Suprapubic skin (tissue), 4 donors: ENCODE results near the gene ADAMTS2. TPM values are rescaled to one million over a fixed set of nuclear protein-coding genes. Genes with fewer than 3 reads are reported as not detected.

ENCODE experiments used
- DNase-seq, 2 donors: peaks; one replicate each; pipeline ENCODE4 v3.0.0-alpha.2; 2019; ENCODE audit warnings: low spot score in 2 of 2
- H3K27ac ChIP-seq: fragments of 200-600 bp; sonication (generic); one replicate; pipeline ENCODE4 v1.5.1; 2019
- H3K27me3 ChIP-seq: fragments of 200-600 bp; sonication (generic); one replicate; pipeline ENCODE4 v1.5.1; 2019
- H3K36me3 ChIP-seq: fragments of 200-600 bp; sonication (generic); one replicate; pipeline ENCODE4 v1.5.1; 2019
- H3K4me1 ChIP-seq: fragments of 200-600 bp; sonication (generic); one replicate; pipeline ENCODE4 v1.5.1; 2019
- H3K4me3 ChIP-seq: fragments of 200-600 bp; sonication (generic); one replicate; pipeline ENCODE4 v1.5.1; 2019; ENCODE audit warnings: mild to moderate bottlenecking
- H3K9me3 ChIP-seq: fragments of 200-600 bp; sonication (generic); one replicate; pipeline ENCODE4 v1.5.1; 2019
- EP300 ChIP-seq: sonication (generic); formaldehyde crosslinking; IDR thresholded peaks from one replicate; pipeline ENCODE4 v1.6.1; 2017; ENCODE audit warnings: antibody characterized with exemption
- POLR2A ChIP-seq, 2 donors: fragments of 450-650 bp; IDR thresholded peaks; one replicate each; pipeline ENCODE4 v1.6.1; 2017; ENCODE audit warnings: antibody characterized with exemption in 2 of 2, mild to moderate bottlenecking in 2 of 2, moderate library complexity in 2 of 2
- POLR2AphosphoS5 ChIP-seq, 3 donors: sonication (generic); formaldehyde crosslinking; IDR thresholded peaks; one replicate each; pipeline ENCODE4 v1.6.1; 2017; ENCODE audit warnings: antibody characterized with exemption in 3 of 3
- WGBS: methylation state at CpG from one replicate; pipeline ENCODE4 v1.1.5; 2018; 5-methylcytosine and 5-hydroxymethylcytosine counted together
- total RNA-seq, 4 donors: library from RNA; depleted of rRNA; stranded (reverse); fragments of >200 nt; gene quantifications; one replicate each; pipeline ENCODE4 v1.1.0, GENCODE V29; 2016
- TF ChIP-seq, protein P1 (sequence below), 2 donors: fragments of 200-600 bp in 1 of 2; fragments of 450-650 bp in 1 of 2; sonication (generic) in 1 of 2; IDR thresholded peaks; one replicate each; pipeline ENCODE4 v1.5.1; 2016 to 2019; ENCODE audit warnings: antibody characterized with exemption in 2 of 2, mild to moderate bottlenecking in 1 of 2, moderate library complexity in 1 of 2

The ADAMTS2 gene
- total RNA-seq, 4 donors from 2014 or later, result 3.1 to 5.5 (median 4.3) TPM

DNA sequence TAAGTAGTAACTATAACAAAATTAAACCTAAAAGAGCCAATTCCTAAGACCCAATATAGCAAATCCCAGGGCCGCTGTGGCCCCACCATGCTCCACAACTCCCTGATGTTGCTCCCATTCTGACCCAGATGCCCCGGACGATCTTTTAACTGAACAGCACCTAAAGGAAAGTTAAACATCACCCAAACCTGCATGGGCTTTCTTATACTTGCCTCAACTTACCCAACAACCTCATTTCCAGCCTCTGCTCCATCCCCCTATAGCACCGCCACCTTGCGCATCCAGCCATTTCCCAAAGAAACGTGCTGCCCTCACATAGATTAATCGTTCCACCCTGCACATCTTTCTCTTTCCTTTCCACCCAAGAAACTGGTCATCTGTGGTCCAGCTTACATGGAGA, 230.5 kb downstream of the ADAMTS2 start:
- Histone ChIP-seq H3K27ac (no peak overlapping the region), H3K27me3 (no peaks in the 10 kb centered on the region), H3K9me3 (peaks cover 25% of the 10 kb centered on the region), H3K36me3 (peaks cover 4% of the 10 kb centered on the region), H3K4me1 (no peaks in the 10 kb centered on the region), H3K4me3 (no peak overlapping the region)
- peak in 1 of 2 donors; percentile 50 for DNase-seq
- 97% methylated on average over 7 of the region's 7 CpGs for WGBS
- TF ChIP-seq, protein P1, sequence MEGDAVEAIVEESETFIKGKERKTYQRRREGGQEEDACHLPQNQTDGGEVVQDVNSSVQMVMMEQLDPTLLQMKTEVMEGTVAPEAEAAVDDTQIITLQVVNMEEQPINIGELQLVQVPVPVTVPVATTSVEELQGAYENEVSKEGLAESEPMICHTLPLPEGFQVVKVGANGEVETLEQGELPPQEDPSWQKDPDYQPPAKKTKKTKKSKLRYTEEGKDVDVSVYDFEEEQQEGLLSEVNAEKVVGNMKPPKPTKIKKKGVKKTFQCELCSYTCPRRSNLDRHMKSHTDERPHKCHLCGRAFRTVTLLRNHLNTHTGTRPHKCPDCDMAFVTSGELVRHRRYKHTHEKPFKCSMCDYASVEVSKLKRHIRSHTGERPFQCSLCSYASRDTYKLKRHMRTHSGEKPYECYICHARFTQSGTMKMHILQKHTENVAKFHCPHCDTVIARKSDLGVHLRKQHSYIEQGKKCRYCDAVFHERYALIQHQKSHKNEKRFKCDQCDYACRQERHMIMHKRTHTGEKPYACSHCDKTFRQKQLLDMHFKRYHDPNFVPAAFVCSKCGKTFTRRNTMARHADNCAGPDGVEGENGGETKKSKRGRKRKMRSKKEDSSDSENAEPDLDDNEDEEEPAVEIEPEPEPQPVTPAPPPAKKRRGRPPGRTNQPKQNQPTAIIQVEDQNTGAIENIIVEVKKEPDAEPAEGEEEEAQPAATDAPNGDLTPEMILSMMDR (IDR thresholded peaks at IDR 0.05), result no peak
- TF ChIP-seq POLR2AphosphoS5 (IDR thresholded peaks at IDR 0.05) (no peak), POLR2A (IDR thresholded peaks at IDR 0.05) (no peak), EP300 (no peak)

DNA sequence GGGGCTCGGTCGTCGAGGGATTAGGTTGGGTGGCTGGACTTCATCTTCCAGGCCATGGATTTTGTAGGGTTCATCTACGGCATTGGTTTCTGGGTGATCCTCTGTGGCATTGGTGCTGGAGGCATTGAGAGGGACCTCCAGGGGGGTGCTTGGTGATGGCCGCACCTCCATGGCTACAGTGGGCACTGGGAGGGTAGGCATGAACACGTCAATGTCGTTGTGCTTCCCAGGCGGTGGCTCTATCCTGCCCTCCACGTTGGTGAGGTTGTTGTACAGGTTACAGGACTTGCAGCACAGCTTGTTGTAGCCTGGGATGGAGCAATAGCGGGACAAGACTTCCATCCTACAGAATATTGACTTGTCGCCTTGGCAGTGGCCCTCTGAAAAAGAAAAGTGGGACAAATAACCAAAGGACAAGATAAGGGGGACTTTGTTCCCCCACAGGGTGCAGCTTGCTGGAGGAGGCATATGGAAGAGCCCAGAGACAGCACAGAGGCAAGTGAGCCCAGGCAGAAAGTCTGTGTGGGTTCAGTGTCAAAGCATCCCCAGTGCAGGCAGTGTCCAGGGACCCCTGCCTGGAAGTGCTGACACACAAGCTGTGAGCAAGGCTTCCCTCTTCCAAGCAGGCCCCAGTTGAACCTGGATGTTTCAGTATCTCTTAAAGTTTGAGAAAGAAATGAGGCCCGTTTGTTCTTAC, 231.2 kb downstream of the ADAMTS2 start:
- Histone ChIP-seq H3K36me3 (peaks cover 4% of the 10 kb centered on the region), H3K4me1 (no peaks in the 10 kb centered on the region), H3K9me3 (peaks cover 25% of the 10 kb centered on the region), H3K4me3 (no peak overlapping the region), H3K27ac (no peak overlapping the region), H3K27me3 (no peaks in the 10 kb centered on the region)
- no peak for TF ChIP-seq POLR2AphosphoS5 (IDR thresholded peaks at IDR 0.05)
- TF ChIP-seq POLR2A (IDR thresholded peaks at IDR 0.05), result no peak
- TF ChIP-seq, protein P1 (IDR thresholded peaks at IDR 0.05), result no peak
- TF ChIP-seq EP300, result no peak
- peak in 1 of 2 donors; percentile 59 for DNase-seq
- 91% methylated on average over 11 of the region's 12 CpGs for WGBS

DNA sequence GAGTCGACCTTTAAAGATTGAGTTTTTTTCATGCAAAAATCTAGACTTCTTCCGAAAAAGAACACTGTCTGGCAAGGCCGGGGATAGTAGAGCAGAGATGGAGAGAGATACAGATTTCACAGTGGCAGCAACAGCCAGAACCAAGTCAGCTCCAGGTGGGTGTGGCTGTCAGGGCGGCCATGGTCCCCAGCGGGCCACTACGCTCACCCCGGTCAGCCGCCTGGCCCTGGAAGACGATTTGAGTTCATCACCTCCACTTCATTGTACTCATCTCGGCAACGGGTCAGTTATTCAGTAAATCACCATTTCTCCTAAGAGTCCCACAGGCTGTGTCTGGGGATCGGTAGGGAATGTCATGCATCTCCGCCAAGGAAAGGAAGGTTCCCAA, 232.1 kb downstream of the ADAMTS2 start:
- DNase-seq, result peak in 1 of 2 donors; percentile 41
- Histone ChIP-seq H3K9me3 (peaks cover 31% of the 10 kb centered on the region), H3K27me3 (no peaks in the 10 kb centered on the region), H3K36me3 (peaks cover 4% of the 10 kb centered on the region), H3K27ac (no peak overlapping the region), H3K4me3 (no peak overlapping the region), H3K4me1 (no peaks in the 10 kb centered on the region)
- TF ChIP-seq POLR2AphosphoS5 (IDR thresholded peaks at IDR 0.05) (no peak), POLR2A (IDR thresholded peaks at IDR 0.05) (no peak), EP300 (no peak)
- TF ChIP-seq, protein P1 (IDR thresholded peaks at IDR 0.05), result no peak
- WGBS, result 93% methylated on average over 13 of the region's 13 CpGs

DNA sequence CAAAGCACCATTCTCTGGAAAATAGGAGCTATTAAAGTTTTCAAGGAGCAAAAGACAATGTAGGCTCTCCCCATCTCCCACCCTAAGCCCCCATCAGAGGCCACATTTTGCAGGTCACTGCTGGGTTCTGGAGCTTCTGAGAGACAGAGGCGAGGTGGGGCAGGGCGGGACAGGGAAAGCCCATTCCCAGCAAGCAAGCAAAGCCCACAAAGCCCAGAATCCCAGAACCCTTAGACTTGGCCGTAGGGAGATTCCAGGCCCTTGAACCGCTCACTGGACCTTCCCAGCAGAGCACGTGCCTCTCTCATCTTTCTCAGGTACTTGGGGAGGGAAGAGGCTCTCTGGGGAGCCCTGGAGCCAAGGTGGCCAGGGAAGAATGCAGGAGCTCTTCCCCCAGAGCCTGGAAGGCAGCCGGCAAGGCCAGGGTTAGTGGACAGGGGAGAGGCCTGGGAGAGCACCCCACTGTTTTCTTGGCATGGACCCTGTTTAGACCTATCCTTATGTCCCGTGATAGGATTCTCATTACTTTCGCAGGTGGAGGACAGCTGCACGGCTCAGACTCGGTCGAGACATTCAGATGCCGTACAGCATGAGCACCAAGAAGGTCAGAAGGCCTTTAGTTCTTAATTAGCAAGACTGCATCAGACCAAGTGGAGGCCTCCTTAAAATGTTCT, 232.7 kb downstream of the ADAMTS2 start:
- no peaks in the 10 kb centered on the region for H3K27me3 ChIP-seq
- H3K4me1 ChIP-seq, result no peaks in the 10 kb centered on the region
- peaks cover 4% of the 10 kb centered on the region for H3K36me3 ChIP-seq
- no peak for DNase-seq
- peaks cover 32% of the 10 kb centered on the region for H3K9me3 ChIP-seq
- 96% methylated on average over 11 of the region's 12 CpGs for WGBS
- no peak overlapping the region for H3K4me3 ChIP-seq
- TF ChIP-seq, protein P1 (IDR thresholded peaks at IDR 0.05), result no peak
- TF ChIP-seq POLR2AphosphoS5 (IDR thresholded peaks at IDR 0.05) (no peak), POLR2A (IDR thresholded peaks at IDR 0.05) (no peak), EP300 (no peak)
- no peak overlapping the region for H3K27ac ChIP-seq
